ENCODE data around the gene OR56A3.

GRCh38 chr11:5968394-5968793 lies 26.3 kb downstream of the OR56A3 start, which contains the start of gene OR56A5:
- TF ChIP-seq POLR2AphosphoS5 (IDR thresholded peaks at IDR 0.05; ENCODE audit: borderline replicate concordance, low read depth, low read length), result no peak
- no peak for TF ChIP-seq EZH2 (IDR thresholded peaks at IDR 0.05)

All from SK-N-MC (cell line).